HG03457 (cell line): Measurements from ENCODE around the gene ARPC5L.
"Not testable (repeated sequence)": the region's sequence is repeated elsewhere in the genome, so short reads cannot be mapped to it uniquely, and the experiment has no call there.

Experiments used
- ATAC-seq: cut with Tn5 transposase; IDR thresholded peaks from one replicate; pipeline ENCODE4 v1.9.1; 2021; ENCODE audit warnings: moderate number of reproducible peaks; ENCODE audit not compliant: unreplicated experiment

The ARPC5L gene

GRCh38 chr9:124840300-124840833 is 21.6 kb upstream of the ARPC5L start:
- ATAC-seq, result no peak

GRCh38 chr9:124841075-124841821 is 20.7 kb upstream of the ARPC5L start:
- ATAC-seq, result no peak

- no peak for ATAC-seq
Measured at GRCh38 chr9:124843456-124844034, 18.4 kb upstream of the ARPC5L start.

- no peak for ATAC-seq
Measured at GRCh38 chr9:124844291-124844690, 17.6 kb upstream of the ARPC5L start.

- ATAC-seq, result not testable (repeated sequence)
Measured at GRCh38 chr9:124846467-124846866, 15.5 kb upstream of the ARPC5L start.

DNA sequence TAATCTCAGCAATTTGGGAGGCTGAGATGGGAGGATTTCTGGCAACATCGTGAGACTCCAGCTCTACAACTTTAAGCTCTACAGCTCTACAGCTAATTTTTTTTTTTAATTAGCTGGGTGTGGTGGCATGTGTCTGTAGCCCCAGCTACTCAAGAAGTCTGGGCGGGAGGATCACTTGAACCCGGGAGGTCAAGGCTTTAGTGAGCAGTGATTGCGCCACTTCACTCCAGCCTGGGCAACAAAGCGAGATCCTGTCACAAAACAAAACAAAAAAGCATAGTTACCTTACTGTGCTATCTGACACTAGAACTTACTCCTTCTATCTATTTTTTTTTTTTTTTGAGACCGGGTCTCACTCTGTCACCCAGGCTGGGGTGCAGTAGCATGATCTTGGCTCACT is 15.0 kb upstream of the ARPC5L start:
- ATAC-seq, result no peak

DNA sequence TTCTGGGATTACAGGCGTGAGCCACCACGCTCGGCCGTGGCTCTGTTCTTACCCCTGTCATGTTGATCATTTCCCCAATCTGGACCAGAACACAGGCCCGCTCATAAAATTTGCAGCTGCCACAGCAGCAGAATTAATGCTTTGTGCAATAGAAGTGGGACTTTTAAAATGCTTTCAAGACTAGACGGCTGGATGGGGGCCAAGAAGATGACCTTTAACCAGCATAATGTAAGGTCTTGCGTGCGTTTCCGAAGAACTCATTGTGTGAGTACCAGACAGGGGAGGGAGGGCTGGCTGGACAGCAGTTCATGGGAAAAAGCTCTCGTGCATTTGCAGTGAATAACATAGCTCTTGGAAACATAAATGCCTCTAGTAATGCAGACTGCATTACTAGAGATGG is 12.1 kb upstream of the ARPC5L start:
- ATAC-seq, result no peak

DNA sequence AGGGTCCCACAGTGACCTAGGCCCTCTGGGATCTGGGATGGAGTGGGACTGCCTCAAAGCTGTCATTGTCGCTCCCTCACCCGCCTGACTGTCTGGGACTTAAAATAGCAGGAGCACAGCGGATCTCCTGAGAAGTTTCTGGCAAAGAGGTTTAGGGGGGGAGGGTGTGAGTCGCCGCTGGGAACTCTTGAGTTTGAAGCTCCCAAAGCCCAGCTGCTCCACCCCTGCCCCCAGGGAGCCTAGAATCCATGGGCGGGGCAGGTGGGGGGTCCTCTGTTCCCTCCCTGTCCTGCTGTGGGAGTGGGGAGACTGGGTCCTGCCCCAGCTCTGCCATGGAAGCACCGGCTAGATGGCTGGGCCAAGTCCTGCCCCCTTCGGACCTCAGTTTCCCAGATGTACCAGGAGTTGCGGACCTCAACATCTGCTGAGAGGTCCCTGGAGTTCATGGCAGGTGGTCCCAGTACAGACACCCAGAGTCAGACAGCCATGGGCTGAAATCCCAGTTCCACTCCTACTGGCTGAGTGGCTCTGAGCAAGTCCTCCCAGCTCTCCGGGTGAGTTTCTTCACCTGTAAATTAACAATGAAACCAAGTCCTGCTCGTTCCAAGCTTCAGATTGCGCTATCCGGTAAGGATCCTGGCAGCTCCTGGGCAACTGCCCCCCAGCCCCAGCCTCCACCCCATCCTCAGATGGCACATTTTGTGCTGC is 9.7 kb upstream of the ARPC5L start:
- ATAC-seq, result no peak

DNA sequence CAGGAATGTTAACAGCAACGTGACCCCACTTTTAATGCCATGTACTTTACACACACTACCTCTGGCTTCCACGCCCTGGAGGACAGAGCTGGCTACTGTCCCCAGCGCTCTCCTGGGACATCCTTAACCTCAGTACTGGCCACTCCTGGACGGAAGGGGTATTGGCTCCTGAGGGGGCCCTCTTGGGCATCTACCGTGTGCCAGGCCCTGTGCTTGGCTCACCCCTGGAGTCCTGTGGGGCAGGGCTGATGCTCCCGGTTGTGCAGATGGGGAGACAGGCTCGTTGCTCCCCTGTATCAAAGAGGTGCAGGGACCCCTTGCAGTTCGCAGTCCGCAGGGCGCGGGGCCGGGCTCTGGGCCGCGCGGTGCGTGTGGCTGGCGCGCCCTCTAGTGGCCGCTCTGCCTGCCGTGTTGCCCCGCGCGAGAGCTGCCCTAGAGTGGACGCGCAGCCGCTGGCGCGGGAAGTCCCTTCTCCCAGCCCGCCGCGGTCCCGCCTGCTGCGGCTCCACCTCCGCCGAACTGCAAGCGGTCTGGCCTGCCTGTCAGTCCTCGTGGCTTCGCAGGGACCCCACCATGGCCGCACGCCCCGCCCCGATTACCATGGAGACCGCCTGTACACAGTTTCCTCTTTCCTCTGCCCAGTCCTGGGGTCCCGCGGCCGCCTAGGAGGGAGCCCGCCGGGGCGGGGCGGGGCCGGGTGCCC is 8.9 kb upstream of the ARPC5L start, which contains the start of gene WDR38:
Gene WDR38, plus strand, starts transcription at position 632 of the 703 bp plus-strand sequence. CDS start 72 bp downstream, outside the sequence.
- no peak for ATAC-seq

DNA sequence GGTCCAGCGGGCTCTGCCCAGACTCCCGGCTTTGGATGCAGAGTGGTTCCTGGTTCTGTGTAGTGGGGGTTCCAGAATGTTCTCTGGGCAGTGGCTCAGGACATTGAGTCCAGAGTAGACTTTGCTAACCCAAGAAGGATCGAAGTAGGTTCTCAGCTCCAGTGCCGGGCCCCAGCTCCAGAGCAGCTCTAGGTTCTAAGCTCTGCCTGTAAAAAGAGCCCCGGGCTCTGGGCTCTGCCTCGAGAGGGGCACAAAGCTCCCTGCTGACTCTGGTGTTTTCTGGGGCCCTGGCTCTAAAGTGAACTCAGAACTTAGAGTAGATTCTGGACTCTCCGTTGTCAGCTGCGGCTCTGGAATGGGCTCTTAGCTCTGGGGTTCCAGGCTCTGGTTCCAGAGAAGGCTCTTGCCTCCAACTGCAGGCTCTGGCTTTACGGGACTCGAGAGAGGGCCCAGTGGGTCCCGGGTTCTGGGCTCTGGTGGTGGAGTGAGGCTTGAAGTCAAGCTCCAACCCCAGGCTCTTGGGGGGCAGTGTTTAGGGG is 8.3 kb upstream of the ARPC5L start:
- no peak for ATAC-seq

DNA sequence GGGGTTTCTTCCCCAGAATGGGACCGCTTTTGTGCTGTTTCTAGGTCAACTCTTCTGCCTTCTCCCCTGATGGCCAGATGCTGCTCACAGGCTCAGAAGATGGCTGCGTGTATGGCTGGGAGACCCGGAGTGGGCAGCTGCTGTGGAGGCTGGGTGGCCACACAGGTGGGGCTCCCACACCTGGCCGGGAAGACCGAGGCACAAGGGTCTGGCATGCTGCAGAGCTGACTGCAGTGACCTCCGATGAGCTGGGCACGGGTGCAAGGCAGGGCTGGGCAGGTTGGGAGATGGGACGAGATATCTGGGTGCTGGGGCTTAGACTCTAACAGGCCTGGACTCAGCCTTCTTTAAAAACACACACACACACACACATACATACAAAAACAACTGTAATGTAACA is 7.8 kb upstream of the ARPC5L start:
- no peak for ATAC-seq

DNA sequence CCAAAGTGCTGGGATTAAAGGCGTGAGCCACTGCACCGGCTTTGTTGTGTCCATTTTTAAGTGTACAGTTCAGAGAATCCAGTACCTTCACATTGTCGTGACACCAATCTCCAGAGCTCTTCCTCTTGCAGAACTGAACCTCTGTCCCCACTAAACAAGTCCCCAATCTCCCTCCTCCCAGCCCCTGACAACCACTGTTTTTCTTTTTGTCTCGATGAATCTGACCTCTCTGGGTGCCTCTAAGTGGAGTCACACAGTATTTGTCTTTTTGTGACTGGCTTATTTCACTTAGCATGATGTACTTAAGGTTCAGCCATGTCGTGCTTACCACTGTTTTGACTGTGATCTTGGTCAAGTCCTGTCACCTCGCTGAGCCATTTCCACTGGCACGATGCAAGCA is 7.1 kb upstream of the ARPC5L start:
- no peak for ATAC-seq

- ATAC-seq, result no peak
Measured at GRCh38 chr9:124855566-124855943, 6.4 kb upstream of the ARPC5L start.

DNA sequence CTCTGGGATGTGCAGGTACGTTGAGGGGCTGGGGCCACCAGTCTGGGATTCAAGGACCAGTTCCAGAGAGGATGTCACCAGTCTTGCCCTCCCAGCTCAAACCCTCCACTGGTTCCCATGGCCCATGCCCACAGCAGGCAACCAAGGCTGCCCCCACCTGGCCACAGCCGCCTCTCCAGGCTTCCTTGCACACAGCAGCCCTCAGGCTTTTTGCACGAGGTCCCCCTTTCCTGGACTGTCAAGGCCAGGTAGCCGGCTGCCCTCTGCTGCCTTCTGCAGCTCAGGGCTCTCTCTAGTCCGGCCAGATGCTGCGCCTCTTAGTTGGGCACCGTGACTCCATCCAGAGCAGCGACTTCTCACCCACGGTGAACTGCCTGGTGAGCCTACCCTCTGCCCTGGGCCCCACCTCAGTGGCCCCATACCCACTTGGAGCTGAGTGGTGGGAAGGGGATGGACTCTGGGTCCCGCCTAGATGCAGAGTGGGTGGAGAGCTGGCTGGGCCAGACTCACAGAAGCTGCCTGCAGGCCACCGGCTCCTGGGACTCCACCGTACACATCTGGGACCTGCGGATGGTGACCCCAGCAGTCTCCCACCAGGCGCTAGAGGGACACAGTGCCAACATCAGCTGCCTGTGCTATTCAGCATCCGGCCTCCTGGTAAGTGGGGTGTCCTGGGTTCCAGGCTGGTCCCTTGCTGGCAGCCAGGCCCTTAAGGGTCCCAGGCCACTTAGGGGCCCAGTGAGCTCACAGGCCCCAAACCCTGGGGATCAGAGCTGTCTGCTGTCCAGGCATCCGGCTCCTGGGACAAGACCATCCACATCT is 5.8 kb upstream of the ARPC5L start:
- ATAC-seq, result no peak

- ATAC-seq, result no peak
Measured at GRCh38 chr9:124857533-124858162, 4.3 kb upstream of the ARPC5L start.

GRCh38 chr9:124858330-124859046 is 3.4 kb upstream of the ARPC5L start:
- no peak for ATAC-seq

GRCh38 chr9:124859803-124860581 is 1.9 kb upstream of the ARPC5L start:
- no peak for ATAC-seq
